Natural killer cell (primary cell): ENCODE results near the gene MAGEA4. TPM values are rescaled to one million over a fixed set of nuclear protein-coding genes. Genes with fewer than 3 reads are reported as not detected.

ENCODE experiments used
- ATAC-seq, 3 donors: fragments of 150-1000 bp in 2 of 3; fragments of 200-7000 bp in 1 of 3; cut with Tn5 transposase; 1 replicate in 1 of 3; 2 replicates in 2 of 3; pipeline ENCODE4 v1.10.0; 2021; ENCODE audit warnings: mild to moderate bottlenecking in 2 of 3, moderate library complexity in 2 of 3
- DNase-seq, 2 donors: peaks; one replicate each; pipeline versions ENCODE4 v3.0.0 to v3.0.0-alpha.2; 2013 to 2021; ENCODE audit warnings: mixed read lengths in 1 of 2
- H3K27ac ChIP-seq: one replicate; pipeline ENCODE4 v1.5.1; 2013; ENCODE audit warnings: mild to moderate bottlenecking, low read length
- H3K27me3 ChIP-seq: one replicate; pipeline ENCODE4 v1.6.1; 2013; ENCODE audit warnings: low read length; ENCODE audit not compliant: control insufficient read depth, insufficient read depth
- H3K36me3 ChIP-seq: one replicate; pipeline ENCODE4 v1.6.1; 2013; ENCODE audit warnings: low read length; ENCODE audit not compliant: control insufficient read depth, insufficient read depth
- H3K4me1 ChIP-seq: one replicate; pipeline ENCODE4 v1.6.1; 2013; ENCODE audit warnings: low read length; ENCODE audit not compliant: control insufficient read depth, insufficient read depth
- H3K4me3 ChIP-seq: one replicate; pipeline ENCODE4 v1.5.1; 2013; ENCODE audit warnings: low read length
- H3K9me3 ChIP-seq: one replicate; pipeline ENCODE4 v1.6.1; 2013; ENCODE audit warnings: low read length; ENCODE audit not compliant: control insufficient read depth, insufficient read depth
- H3K27ac Mint-ChIP-seq, 2 donors: one replicate each; pipeline ENCODE4 v1.8.0; 2022; ENCODE audit warnings: mild to moderate bottlenecking in 2 of 2, mixed read lengths in 2 of 2, moderate library complexity in 1 of 2
- H3K27me3 Mint-ChIP-seq, 2 donors: one replicate each; pipeline ENCODE4 v1.8.0; 2022; ENCODE audit warnings: low read depth in 2 of 2, mixed read lengths in 2 of 2
- H3K36me3 Mint-ChIP-seq: one replicate; pipeline ENCODE4 v1.8.0; 2022; ENCODE audit warnings: mixed read lengths
- H3K4me1 Mint-ChIP-seq, 2 donors: one replicate each; pipeline ENCODE4 v1.8.0; 2022; ENCODE audit warnings: mixed read lengths in 2 of 2
- H3K4me3 Mint-ChIP-seq: one replicate; pipeline ENCODE4 v1.8.0; 2022; ENCODE audit warnings: mild to moderate bottlenecking, moderate library complexity, mixed read lengths
- H3K9me3 Mint-ChIP-seq, 2 donors: one replicate each; pipeline ENCODE4 v1.8.0; 2022; ENCODE audit warnings: mixed read lengths in 2 of 2
- CTCF ChIP-seq: fragments of 200-600 bp; IDR thresholded peaks from one replicate; pipeline ENCODE4 v1.8.0; 2022; ENCODE audit warnings: antibody characterized with exemption
- WGBS: methylation state at CpG from one replicate; pipeline ENCODE4 v1.1.7; 2013; ENCODE audit warnings: missing lambda C conversion rate; ENCODE audit not compliant: insufficient coverage; 5-methylcytosine and 5-hydroxymethylcytosine counted together
- intact Hi-C: fragments of 100-400 bp; cut with micrococcal nuclease; formaldehyde crosslinking; loops from one replicate; pipeline ENCODE4 v1.14.2; 2022
- total RNA-seq, 4 donors: library from RNA; stranded (reverse); fragments of 120-200 nt in 1 of 4; gene quantifications; one replicate each; pipeline versions ENCODE4 v1.2.3 to v1.2.4, GENCODE V29; 2013 to 2022

Gene MAGEA4
- total RNA-seq, 3 donors from 2014 or later (not counting 1 experiment from before 2014, with no cell fraction given) = not detected

- TF ChIP-seq CTCF = no peak
- H3K36me3 Mint-ChIP-seq = no peaks in the 10 kb centered on the region
Measured at GRCh38 chrX:151875270-151876026, 37.2 kb upstream of the MAGEA4 start.

GRCh38 chrX:151878574-151878973 lies 34.1 kb upstream of the MAGEA4 start:
- intact Hi-C loops = no loop called here
- 96% methylated on average over 4 of the region's 8 CpGs for WGBS
- no peak overlapping the region for H3K27ac Mint-ChIP-seq
- Histone ChIP-seq H3K9me3 (no peaks in the 10 kb centered on the region), H3K4me3 (no peak overlapping the region), H3K27ac (no peak overlapping the region), H3K4me1 (no peaks in the 10 kb centered on the region), H3K36me3 (no peaks in the 10 kb centered on the region), H3K27me3 (no peaks in the 10 kb centered on the region)
- no peaks in the 10 kb centered on the region for H3K27me3 Mint-ChIP-seq
- TF ChIP-seq CTCF = no peak
- no peaks in the 10 kb centered on the region for H3K4me1 Mint-ChIP-seq
- peaks cover 0 to 7% of the 10 kb centered on the region in 2 donors for H3K9me3 Mint-ChIP-seq
- H3K36me3 Mint-ChIP-seq = no peaks in the 10 kb centered on the region
- DNase-seq = no peak
- no peak for ATAC-seq
- no peak overlapping the region for H3K4me3 Mint-ChIP-seq

More at GRCh38 chrX:151875270-151876026, 37.2 kb upstream of the MAGEA4 start:
- no peaks in the 10 kb centered on the region for H3K27me3 ChIP-seq
- H3K4me1 ChIP-seq = no peaks in the 10 kb centered on the region
- peaks cover 3 to 10% of the 10 kb centered on the region in 2 donors for H3K9me3 Mint-ChIP-seq
- H3K9me3 ChIP-seq = no peaks in the 10 kb centered on the region
- H3K27ac Mint-ChIP-seq = no peak overlapping the region
- no peak overlapping the region for H3K4me3 ChIP-seq
- H3K27me3 Mint-ChIP-seq = no peaks in the 10 kb centered on the region
- intact Hi-C loops = no loop called here
- H3K36me3 ChIP-seq = no peaks in the 10 kb centered on the region
- ATAC-seq = no peak
- H3K4me1 Mint-ChIP-seq = no peaks in the 10 kb centered on the region
- DNase-seq = no peak
- no peak overlapping the region for H3K27ac ChIP-seq
- no peak overlapping the region for H3K4me3 Mint-ChIP-seq
- WGBS = 70% methylated on average over 5 of the region's 5 CpGs

- WGBS = 100% methylated on average over 3 of the region's 4 CpGs
- ATAC-seq = no peak
- intact Hi-C loops = no loop called here
- H3K4me3 ChIP-seq = no peak overlapping the region
- Mint-ChIP-seq H3K4me1 (no peaks in the 10 kb centered on the region), H3K36me3 (no peaks in the 10 kb centered on the region), H3K9me3 (peaks cover 0 to 4% of the 10 kb centered on the region in 2 donors), H3K27me3 (no peaks in the 10 kb centered on the region), H3K4me3 (no peak overlapping the region), H3K27ac (no peak overlapping the region)
- no peaks in the 10 kb centered on the region for H3K36me3 ChIP-seq
- H3K27ac ChIP-seq = no peak overlapping the region
- no peak for DNase-seq
- H3K9me3 ChIP-seq = no peaks in the 10 kb centered on the region
- TF ChIP-seq CTCF = no peak
- H3K4me1 ChIP-seq = no peaks in the 10 kb centered on the region
- no peaks in the 10 kb centered on the region for H3K27me3 ChIP-seq
Measured at GRCh38 chrX:151879856-151880255, 32.8 kb upstream of the MAGEA4 start.

- intact Hi-C loops = no loop called here
- no peak for DNase-seq
- WGBS = no CpG with 5 or more reads among the region's 2 CpGs
Measured at GRCh38 chrX:151880895-151881294, 31.8 kb upstream of the MAGEA4 start.

More at GRCh38 chrX:151880895-151881294, 31.8 kb upstream of the MAGEA4 start:
- Histone ChIP-seq H3K27me3 (no peaks in the 10 kb centered on the region), H3K27ac (no peak overlapping the region), H3K4me1 (no peaks in the 10 kb centered on the region), H3K36me3 (no peaks in the 10 kb centered on the region), H3K9me3 (no peaks in the 10 kb centered on the region), H3K4me3 (no peak overlapping the region)
- H3K4me1 Mint-ChIP-seq = no peaks in the 10 kb centered on the region
- no peak overlapping the region for H3K27ac Mint-ChIP-seq
- no peak for ATAC-seq
- no peaks in the 10 kb centered on the region for H3K27me3 Mint-ChIP-seq
- H3K9me3 Mint-ChIP-seq = peaks cover 0 to 4% of the 10 kb centered on the region in 2 donors
- no peaks in the 10 kb centered on the region for H3K36me3 Mint-ChIP-seq
- TF ChIP-seq CTCF = no peak
- no peak overlapping the region for H3K4me3 Mint-ChIP-seq
